ENCODE data around the gene ETFA.

The ETFA gene

GRCh38 chr15:76197703-76198455 is 113.4 kb downstream of the ETFA start:
- H3K4me3 ChIP-seq (ENCODE audit: low read depth, low read length) = no peak overlapping the region

- no peak overlapping the region for H3K4me3 ChIP-seq (ENCODE audit: low read depth, low read length)
Measured at GRCh38 chr15:76196269-76197231, 114.7 kb downstream of the ETFA start.

- H3K4me3 ChIP-seq (ENCODE audit: low read depth, low read length) = no peak overlapping the region
Measured at GRCh38 chr15:76195506-76196268, 115.6 kb downstream of the ETFA start.

- H3K4me3 ChIP-seq (ENCODE audit: low read depth, low read length) = no peak overlapping the region
Measured at GRCh38 chr15:76193934-76194333, 117.3 kb downstream of the ETFA start.

GRCh38 chr15:76192715-76193114 is 118.6 kb downstream of the ETFA start:
- no peak overlapping the region for H3K4me3 ChIP-seq (ENCODE audit: low read depth, low read length)

GRCh38 chr15:76191539-76192244 is 119.6 kb downstream of the ETFA start:
- no peak overlapping the region for H3K4me3 ChIP-seq (ENCODE audit: low read depth, low read length)

- H3K4me3 ChIP-seq (ENCODE audit: low read depth, low read length) = no peak overlapping the region
Measured at GRCh38 chr15:76190751-76191538, 120.3 kb downstream of the ETFA start.

- H3K4me3 ChIP-seq (ENCODE audit: low read depth, low read length) = no peak overlapping the region
Measured at GRCh38 chr15:76190070-76190564, 121.2 kb downstream of the ETFA start.

GRCh38 chr15:76189106-76189505 is 122.2 kb downstream of the ETFA start:
- H3K4me3 ChIP-seq (ENCODE audit: low read depth, low read length) = no peak overlapping the region

GRCh38 chr15:76187163-76187562 is 124.1 kb downstream of the ETFA start:
- H3K4me3 ChIP-seq (ENCODE audit: low read depth, low read length) = no peak overlapping the region

- no peak overlapping the region for H3K4me3 ChIP-seq (ENCODE audit: low read depth, low read length)
Measured at GRCh38 chr15:76185716-76186115, 125.6 kb downstream of the ETFA start.

GRCh38 chr15:76184650-76185035 is 126.6 kb downstream of the ETFA start:
- no peak overlapping the region for H3K4me3 ChIP-seq (ENCODE audit: low read depth, low read length)

- H3K4me3 ChIP-seq (ENCODE audit: low read depth, low read length) = no peak overlapping the region
Measured at GRCh38 chr15:76183930-76184649, 127.2 kb downstream of the ETFA start.

- no peak overlapping the region for H3K4me3 ChIP-seq (ENCODE audit: low read depth, low read length)
Measured at GRCh38 chr15:76181705-76182107, 129.6 kb downstream of the ETFA start.

GRCh38 chr15:76180321-76180720 is 130.9 kb downstream of the ETFA start:
- no peak overlapping the region for H3K4me3 ChIP-seq (ENCODE audit: low read depth, low read length)

- no peak overlapping the region for H3K4me3 ChIP-seq (ENCODE audit: low read depth, low read length)
Measured at GRCh38 chr15:76179023-76179422, 132.2 kb downstream of the ETFA start.

GRCh38 chr15:76178296-76179000 is 132.8 kb downstream of the ETFA start:
- H3K4me3 ChIP-seq (ENCODE audit: low read depth, low read length) = no peak overlapping the region

- no peak overlapping the region for H3K4me3 ChIP-seq (ENCODE audit: low read depth, low read length)
Measured at GRCh38 chr15:76177491-76178040, 133.7 kb downstream of the ETFA start.
